GM12801 (cell line): ENCODE results near the gene ST3GAL3.

Experiments used
- TF ChIP-seq, protein P1 (sequence below): IDR thresholded peaks from one replicate; pipeline ENCODE4 v1.5.1; 2011; ENCODE audit warnings: control low read depth; ENCODE audit not compliant: insufficient read length; ENCODE audit errors: extremely low read depth

Gene ST3GAL3, protein sequence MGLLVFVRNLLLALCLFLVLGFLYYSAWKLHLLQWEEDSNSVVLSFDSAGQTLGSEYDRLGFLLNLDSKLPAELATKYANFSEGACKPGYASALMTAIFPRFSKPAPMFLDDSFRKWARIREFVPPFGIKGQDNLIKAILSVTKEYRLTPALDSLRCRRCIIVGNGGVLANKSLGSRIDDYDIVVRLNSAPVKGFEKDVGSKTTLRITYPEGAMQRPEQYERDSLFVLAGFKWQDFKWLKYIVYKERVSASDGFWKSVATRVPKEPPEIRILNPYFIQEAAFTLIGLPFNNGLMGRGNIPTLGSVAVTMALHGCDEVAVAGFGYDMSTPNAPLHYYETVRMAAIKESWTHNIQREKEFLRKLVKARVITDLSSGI

DNA sequence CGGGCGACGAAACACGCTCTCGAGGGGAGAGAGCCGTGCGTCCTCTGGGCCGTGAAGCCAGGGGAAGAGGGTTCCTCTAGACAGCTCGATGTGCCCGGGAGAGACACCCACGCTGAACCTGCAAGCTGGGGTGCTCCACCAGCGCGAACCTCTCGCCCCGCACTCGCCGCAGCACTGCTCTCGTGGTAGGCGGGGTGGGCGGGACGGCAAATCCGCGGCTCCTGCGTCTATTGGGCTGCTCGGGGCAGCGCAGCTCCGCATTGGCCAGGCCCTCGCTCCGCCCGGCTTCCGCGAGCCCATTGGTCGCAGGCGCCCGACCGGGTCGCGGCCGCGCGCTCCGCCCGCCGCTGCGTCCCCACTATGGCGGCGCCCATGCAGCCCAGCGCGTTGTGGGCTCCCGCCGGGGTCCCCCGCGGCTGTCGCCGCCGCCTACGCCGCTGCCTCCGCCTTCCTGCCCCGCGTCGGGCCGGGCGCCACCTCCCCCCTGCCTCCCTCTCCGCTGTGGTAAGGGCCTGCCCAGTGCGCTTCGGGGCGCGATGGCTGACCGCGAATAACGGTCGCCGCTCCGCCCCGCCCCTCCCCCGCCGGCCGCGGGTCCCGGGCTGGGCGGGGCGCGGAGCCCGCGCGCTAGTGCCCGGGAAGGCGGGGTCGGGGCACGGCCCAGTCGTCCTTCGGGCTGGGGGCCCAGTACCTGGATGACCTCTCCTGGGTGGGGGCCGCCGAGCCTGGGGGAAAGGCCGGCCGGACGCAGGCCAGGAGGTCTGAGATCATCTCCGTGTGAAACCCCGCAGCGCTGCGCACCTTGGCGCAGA lies at the start of gene ST3GAL3:
Gene ST3GAL3, plus strand, starts transcription at position 347 of the 812 bp plus-strand sequence. CDS start 28,727 bp downstream, outside the sequence.
- TF ChIP-seq, protein P1, sequence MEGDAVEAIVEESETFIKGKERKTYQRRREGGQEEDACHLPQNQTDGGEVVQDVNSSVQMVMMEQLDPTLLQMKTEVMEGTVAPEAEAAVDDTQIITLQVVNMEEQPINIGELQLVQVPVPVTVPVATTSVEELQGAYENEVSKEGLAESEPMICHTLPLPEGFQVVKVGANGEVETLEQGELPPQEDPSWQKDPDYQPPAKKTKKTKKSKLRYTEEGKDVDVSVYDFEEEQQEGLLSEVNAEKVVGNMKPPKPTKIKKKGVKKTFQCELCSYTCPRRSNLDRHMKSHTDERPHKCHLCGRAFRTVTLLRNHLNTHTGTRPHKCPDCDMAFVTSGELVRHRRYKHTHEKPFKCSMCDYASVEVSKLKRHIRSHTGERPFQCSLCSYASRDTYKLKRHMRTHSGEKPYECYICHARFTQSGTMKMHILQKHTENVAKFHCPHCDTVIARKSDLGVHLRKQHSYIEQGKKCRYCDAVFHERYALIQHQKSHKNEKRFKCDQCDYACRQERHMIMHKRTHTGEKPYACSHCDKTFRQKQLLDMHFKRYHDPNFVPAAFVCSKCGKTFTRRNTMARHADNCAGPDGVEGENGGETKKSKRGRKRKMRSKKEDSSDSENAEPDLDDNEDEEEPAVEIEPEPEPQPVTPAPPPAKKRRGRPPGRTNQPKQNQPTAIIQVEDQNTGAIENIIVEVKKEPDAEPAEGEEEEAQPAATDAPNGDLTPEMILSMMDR, result no peak

- TF ChIP-seq, protein P1, result no peak
Observed at GRCh38 chr1:43659212-43660166, 47.8 kb upstream of the ST3GAL3 start.

DNA sequence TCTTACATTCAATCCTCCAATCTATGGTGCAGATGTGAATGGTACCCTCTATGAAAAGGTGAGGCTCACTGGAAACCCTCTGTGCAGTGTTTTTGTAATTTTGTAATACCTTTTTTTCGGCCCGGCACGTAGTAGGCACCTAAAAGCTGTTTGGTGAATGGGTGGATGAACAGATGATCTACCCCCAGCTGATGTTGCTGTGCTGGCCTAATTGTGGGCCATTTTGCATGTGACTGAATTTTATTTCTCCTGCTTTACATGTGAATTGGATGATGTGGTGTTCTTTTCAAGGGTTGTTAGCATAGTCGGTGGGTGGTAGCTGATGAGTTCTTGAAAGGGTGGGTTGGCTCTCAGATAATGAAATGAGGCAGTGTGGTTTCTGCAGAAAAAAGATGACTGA lies 47.0 kb upstream of the ST3GAL3 start:
- TF ChIP-seq, protein P1, result no peak

GRCh38 chr1:43664369-43664768 lies 43.0 kb upstream of the ST3GAL3 start:
- TF ChIP-seq, protein P1, result no peak

DNA sequence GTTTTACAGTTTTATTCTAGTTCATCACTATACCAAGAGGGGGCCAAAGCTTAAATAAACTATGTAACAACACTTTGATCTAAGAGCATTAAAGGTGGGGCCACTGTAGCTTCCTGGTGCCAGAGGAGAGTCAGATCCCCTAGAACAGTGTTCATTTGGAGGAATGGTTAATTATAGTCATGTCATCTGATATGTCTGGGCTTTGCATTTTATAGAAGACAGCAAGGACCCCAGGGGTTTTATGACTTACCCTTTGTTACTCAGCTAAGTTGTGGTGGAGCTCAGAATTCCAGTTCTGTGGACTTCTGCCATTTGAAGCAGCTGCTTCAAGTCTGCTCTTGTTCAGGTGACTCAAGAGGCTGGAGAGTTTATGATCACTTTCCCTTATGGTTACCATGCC lies 40.7 kb upstream of the ST3GAL3 start:
- TF ChIP-seq, protein P1, result no peak

DNA sequence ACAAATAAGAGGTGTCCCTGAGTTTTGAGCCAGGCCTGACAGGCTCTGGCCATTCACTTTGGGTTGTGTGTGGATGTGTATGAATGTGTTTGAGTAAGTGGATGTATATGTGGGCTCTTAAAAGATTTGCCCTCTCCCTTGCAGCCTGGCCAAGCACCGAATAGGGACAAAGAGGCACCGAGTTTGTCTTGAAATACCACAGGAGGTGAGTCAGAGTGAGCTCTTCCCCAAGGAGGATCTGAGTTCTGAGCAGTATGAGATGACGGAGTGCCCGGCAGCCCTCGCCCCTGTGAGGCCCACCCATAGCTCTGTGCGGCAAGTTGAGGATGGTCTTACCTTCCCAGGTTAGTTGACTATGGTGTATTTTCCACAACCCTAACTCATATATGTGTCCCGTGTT lies 38.4 kb upstream of the ST3GAL3 start:
- TF ChIP-seq, protein P1, result no peak
